HG02852 (cell line): ENCODE measurements around the gene SUFU.
"Not testable (repeated sequence)": the region's sequence is repeated elsewhere in the genome, so short reads cannot be mapped to it uniquely, and the experiment has no call there.

Experiments
- ATAC-seq: cut with Tn5 transposase; IDR thresholded peaks from one replicate; pipeline ENCODE4 v1.9.1; 2021; ENCODE audit warnings: mild to moderate bottlenecking, moderate library complexity; ENCODE audit not compliant: unreplicated experiment

The SUFU gene

GRCh38 chr10:102503264-102504178, at the start of gene SUFU:
Gene SUFU, plus strand, starts transcription at chr10:102503972. Its CDS starts 181 bp downstream, at chr10:102504153.
- peak; percentile 64 for ATAC-seq

DNA sequence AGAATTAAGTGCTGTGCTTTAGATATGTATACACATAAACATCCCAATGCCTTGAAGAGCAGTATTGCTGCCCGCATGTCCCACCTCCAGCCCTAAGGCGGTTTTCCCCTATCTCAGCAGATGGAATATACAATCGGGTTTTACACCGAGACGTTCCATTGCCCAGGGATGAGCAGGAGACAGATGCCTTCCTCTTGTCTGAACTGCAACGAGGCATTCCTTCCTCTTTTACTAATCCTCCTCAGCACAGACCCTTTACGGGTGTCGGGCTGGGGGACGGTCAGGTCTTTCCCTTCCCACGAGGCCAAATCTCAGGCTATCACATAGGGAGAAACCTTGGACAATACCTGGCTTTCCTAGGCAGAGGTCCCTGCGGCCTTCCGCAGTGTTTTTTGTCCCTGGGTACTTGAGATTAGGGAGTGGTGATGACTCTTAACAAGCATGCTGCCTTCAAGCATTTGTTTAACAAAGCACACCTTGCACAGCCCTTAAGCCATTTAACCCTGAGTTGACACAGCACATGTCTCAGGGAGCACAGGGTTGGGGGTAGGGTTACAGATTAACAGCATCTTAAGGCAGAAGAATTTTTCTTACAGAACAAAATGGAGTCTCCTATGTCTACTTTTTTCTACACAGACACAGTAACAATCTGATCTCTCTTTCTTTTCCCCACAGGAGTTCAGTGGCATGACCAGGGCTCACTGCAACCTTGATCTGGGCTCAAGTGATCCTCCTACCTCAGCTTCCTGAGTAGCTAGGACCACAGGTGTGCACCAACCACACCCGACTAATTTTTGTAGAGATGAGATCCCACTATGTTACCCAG, 48.9 kb upstream of the SUFU start:
- ATAC-seq = not testable (repeated sequence)

DNA sequence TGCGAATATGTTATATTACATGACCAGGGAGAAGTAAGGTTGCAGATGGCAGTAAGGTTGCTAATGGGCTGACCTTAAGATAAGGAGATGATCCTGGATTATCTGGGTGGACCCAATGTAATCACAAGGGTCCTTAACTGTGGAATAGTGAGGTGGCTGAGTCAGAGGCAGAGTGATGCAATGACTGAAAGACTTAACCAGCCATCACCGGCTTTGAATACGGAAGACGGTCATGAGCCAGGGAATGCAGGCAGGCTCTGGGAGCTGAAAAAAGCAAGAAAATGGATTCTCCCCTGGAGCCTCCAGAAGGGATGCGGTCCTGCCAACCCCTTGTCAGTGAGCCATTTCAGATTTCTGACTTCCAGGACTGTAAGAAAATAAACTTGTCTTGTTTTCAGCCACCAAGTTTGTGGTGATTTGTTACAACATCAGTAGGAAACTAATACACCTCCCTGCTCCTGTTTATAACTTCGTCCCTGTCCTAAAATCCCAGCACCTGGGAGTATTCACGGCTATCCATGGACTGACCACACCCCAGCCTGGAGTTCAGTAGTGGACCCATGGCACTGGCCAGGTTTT, 47.8 kb upstream of the SUFU start:
- ATAC-seq = no peak

DNA sequence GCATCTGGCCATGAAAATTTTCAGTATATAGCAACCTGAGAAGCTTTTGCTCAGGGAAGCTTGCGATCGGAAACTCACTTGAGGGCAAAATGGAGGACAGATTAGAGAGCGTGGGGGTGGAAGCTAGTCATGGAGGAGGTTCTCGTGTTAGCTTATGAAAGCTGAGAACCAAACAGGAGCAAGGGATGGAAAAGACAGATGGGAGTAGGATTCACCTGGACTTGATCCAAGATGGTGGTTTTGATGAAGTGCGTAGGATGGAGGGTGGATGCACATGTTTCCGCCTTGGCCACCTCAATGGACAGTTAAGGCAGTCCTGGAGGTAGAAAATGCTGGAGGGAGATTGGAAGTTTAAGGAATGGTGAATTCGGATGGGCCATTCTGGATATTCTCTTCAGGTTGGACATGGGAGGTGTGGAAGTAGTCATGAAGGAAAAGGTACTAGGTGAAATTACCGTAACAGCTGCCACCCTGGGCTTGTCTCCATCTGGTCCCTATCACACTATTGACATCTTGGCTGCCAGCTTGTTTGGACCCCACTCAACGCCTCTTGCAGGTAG, 46.1 kb upstream of the SUFU start:
- ATAC-seq = no peak

GRCh38 chr10:102458656-102459055, 45.1 kb upstream of the SUFU start:
- ATAC-seq = no peak

DNA sequence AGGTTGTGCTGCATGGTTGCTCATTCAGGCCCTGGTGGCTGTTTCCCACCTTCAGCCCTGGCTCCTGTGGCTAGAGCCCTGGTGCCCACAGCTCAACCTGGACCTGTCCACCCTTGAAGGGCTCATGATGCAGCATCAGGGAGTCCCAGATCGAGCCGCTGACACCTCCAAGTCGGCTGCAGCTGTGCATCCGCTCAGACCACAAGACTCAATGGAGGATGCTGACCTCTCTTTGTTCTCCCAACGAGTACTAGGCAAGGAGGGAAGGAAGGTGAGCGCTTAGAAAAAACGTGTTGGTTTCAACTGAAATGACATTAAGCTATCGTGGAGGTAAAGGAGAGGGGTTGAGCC, 43.0 kb upstream of the SUFU start:
- peak; percentile 36 for ATAC-seq

- ATAC-seq = peak; percentile 84
Measured at GRCh38 chr10:102461187-102462054, 42.4 kb upstream of the SUFU start.

DNA sequence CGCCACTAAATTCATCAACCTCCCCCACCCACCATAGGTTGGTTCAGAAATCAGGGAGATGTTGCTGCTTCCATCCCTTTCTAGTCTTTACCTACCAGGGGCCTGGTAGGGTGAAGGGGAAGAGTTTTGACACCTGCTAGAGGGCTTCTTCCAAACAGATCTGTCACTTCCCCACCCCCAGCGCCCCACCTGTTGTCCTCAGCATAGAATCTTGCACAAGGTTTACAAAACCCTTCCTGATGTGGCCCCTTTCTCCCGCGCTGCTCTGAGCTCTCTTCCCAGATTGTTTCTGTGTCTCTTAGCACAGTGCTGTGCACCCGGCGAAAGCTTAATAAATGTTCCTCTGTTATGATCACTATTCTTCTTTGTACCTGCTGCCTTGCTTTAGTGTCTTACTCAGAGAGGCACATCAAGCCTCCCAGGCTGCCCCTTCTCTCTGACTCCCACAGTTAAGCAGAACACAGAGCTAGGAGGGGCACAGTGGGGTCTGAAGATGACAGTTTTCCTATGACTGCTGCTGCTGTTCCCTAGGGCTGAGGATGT, 41.2 kb upstream of the SUFU start:
- no peak for ATAC-seq

DNA sequence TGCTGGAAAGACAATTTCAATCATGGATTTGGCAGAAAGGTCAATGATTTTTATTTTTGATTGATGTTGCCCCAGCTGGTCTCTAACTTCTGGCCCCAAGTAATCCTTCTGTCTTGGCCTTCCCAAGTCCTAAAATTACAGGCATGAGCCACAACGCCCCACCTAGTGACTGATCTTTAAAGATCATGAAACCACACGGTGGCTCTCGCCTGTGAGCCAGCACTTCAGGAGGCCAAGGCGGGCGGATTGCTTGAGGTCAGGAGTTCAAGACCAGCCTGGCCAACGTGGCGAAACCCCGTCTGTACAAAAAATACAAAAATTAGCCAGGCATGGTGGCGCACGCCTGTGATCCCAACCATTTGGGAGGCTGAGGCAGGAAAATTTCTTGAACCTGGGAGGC, 39.8 kb upstream of the SUFU start:
- no peak for ATAC-seq

GRCh38 chr10:102465466-102465865, 38.3 kb upstream of the SUFU start:
- ATAC-seq = no peak

DNA sequence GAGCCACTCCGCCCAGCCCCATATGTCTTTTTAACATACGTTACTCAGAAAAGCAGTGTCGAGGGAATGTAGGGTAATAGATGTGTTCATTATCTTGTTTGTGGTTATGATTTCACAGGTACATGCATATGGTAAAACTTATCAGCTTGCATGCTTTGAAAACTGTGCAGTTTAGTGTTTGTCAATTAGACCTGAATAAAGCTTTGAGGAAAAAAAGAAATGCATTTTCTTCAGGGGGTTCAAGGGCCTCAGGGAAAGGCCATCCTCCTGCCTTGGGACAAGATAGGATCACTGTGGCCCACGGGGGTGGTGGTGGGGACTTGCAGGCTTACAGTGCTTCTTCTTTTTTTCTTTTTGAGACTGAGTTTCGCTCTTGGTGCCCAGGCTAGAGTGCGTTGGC, 36.5 kb upstream of the SUFU start:
- no peak for ATAC-seq

DNA sequence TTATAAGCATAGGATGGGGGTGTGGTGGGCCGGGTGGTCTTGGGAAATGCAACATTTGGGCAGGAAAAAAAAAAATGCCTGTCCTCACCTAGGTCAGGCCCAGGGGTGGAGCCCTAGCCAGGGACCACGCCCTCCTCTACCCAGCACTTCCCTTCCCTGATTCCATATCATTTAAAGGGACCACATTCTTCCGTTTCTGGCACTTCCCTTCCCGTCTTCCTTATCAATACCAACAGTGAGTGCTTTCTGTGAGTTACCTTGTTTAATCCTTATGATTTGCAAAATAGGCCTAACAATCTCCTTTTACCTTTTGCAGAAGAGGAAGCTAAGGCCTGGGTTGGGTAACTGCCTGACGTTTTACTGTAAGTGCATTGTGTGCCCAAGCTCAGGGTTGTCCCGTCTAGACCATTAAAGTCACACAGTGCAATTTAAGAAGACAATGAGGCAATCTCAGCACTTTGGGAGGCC, 35.8 kb upstream of the SUFU start:
- ATAC-seq = no peak

DNA sequence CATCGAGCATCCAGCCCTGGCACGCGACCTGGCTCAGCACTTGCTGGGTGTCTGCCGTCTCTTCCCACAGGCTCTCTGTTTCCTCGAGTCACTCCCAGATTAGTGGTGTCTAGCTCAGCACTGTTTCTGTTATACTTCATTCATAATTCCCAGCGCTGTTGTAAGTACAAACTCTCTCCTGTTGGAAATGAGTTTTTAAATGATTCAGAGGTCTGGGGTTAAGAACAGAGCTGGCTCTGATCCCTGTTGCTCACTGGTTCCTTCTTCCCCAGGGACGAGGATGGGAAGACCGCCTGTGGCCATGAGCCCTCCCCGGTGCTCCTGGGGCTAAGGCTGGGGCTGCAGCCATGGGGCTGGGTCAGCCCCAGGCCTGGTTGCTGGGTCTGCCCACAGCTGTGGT, 35.1 kb upstream of the SUFU start:
- ATAC-seq = no peak

GRCh38 chr10:102470579-102471546, 32.9 kb upstream of the SUFU start:
- ATAC-seq = no peak

- ATAC-seq = no peak
Measured at GRCh38 chr10:102473445-102474331, 30.1 kb upstream of the SUFU start.

- ATAC-seq = no peak
Measured at GRCh38 chr10:102475451-102476040, 28.2 kb upstream of the SUFU start.

GRCh38 chr10:102476466-102477141, 27.2 kb upstream of the SUFU start:
- no peak for ATAC-seq
